ENCODE results near the gene NAV2. TPM values are rescaled to one million over a fixed set of nuclear protein-coding genes. Genes with fewer than 3 reads are reported as not detected.

NAV2 gene
- polyA plus RNA-seq, 1 donor (not counting 4 experiments of a cell fraction or from before 2014, with no cell fraction given) = 4.0 TPM

DNA sequence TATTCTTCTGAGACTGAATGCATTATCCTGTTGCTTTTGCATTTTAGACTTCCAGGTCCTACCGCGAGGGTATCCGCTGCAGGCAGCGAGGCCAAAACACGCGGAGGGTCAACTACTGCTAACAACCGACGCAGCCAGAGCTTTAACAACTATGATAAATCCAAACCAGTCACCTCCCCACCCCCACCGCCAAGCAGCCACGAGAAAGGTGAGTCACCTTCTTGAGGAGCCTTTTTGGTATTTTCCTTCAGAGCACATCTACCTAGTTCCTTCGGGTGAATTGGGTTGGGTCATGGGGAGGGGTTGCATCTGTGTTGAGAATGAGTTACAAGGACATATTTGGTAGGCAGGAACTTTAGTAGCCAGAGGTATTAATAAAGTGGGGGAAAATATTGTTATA, 179.8 kb downstream of the NAV2 start:
- Histone ChIP-seq H3K9ac (ENCODE audit: control insufficient read depth, extremely low read depth, insufficient read depth, low read length) (no peak overlapping the region), H2AFZ (ENCODE audit: control insufficient read depth, low read length) (no peak overlapping the region), H3K27ac (ENCODE audit: control insufficient read depth, insufficient read depth, low read length) (no peak overlapping the region), H3K27me3 (ENCODE audit: control insufficient read depth, extremely low read depth, insufficient read depth, low read length) (no peaks in the 10 kb centered on the region), H3K4me2 (ENCODE audit: control insufficient read depth, extremely low read depth, insufficient read depth, low read depth, low read length) (no peak overlapping the region), H3K4me1 (ENCODE audit: control insufficient read depth, extremely low read depth, insufficient read depth, low read length) (peaks cover 9% of the 10 kb centered on the region), H3K79me2 (ENCODE audit: control insufficient read depth, insufficient read depth, low read length) (no peaks in the 10 kb centered on the region), H3K9me1 (ENCODE audit: control insufficient read depth, extremely low read depth, insufficient read depth, low read length) (no peaks in the 10 kb centered on the region), H3K4me3 (ENCODE audit: control insufficient read depth in 2 of 3, extremely low read depth in 1 of 3, insufficient read depth in 2 of 3, low read depth in 1 of 3, low read length in 3 of 3) (no peak overlapping the region), H3K9me3 (ENCODE audit: control insufficient read depth, low read depth, low read length) (no peaks in the 10 kb centered on the region), H4K20me1 (ENCODE audit: control insufficient read depth, extremely low read depth, insufficient read depth, low read length) (no peaks in the 10 kb centered on the region), H3K36me3 (ENCODE audit: control insufficient read depth in 2 of 2, extremely low read depth in 1 of 2, insufficient read depth in 2 of 2, low read length in 2 of 2) (no peaks in the 10 kb centered on the region)
- no peak for FAIRE-seq
- dilution Hi-C loops (cut with MboI; ENCODE audit: extremely low pct_ligation_motif_present, low sequenced_read_pairs) = no loop called here
- DNase-seq (ENCODE audit: low read depth, low spot score) = no peak
- no peak for TF ChIP-seq CTCF (optimal IDR thresholded peaks at IDR 0.05 in 1 of 3, IDR thresholded peaks at IDR 0.05 in 1 of 3, conservative IDR thresholded peaks at IDR 0.05 in 1 of 3; ENCODE audit: extremely low read depth in 1 of 3, insufficient read depth in 2 of 3, low read length in 3 of 3)
- TF ChIP-seq EZH2 (IDR thresholded peaks at IDR 0.05; ENCODE audit: low read length) = no peak

DNA sequence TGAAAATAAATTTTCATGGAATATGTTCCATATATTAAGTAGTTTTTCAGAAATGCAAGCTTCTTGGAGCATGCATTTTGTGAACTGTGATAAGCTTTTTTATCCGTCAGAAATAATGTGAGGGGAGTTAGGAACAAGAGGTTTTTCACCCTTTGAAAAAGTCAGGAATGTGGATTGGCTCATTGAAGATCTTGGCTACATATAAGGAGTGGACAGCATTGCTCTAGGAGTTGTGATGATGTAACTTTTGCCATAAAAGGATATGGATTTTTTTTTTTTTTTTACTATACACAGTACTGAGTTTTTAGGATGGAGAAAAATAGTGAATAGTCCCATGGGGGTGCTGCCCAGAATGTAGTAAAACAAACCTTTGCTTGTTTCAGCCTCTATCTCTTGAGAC, 180.2 kb downstream of the NAV2 start:
- Histone ChIP-seq H3K9ac (ENCODE audit: control insufficient read depth, extremely low read depth, insufficient read depth, low read length) (no peak overlapping the region), H4K20me1 (ENCODE audit: control insufficient read depth, extremely low read depth, insufficient read depth, low read length) (no peaks in the 10 kb centered on the region), H3K4me3 (ENCODE audit: control insufficient read depth in 2 of 3, extremely low read depth in 1 of 3, insufficient read depth in 2 of 3, low read depth in 1 of 3, low read length in 3 of 3) (no peak overlapping the region), H2AFZ (ENCODE audit: control insufficient read depth, low read length) (no peak overlapping the region), H3K4me1 (ENCODE audit: control insufficient read depth, extremely low read depth, insufficient read depth, low read length) (peaks cover 9% of the 10 kb centered on the region), H3K9me3 (ENCODE audit: control insufficient read depth, low read depth, low read length) (no peaks in the 10 kb centered on the region), H3K27me3 (ENCODE audit: control insufficient read depth, extremely low read depth, insufficient read depth, low read length) (no peaks in the 10 kb centered on the region), H3K79me2 (ENCODE audit: control insufficient read depth, insufficient read depth, low read length) (no peaks in the 10 kb centered on the region), H3K36me3 (ENCODE audit: control insufficient read depth in 2 of 2, extremely low read depth in 1 of 2, insufficient read depth in 2 of 2, low read length in 2 of 2) (no peaks in the 10 kb centered on the region), H3K4me2 (ENCODE audit: control insufficient read depth, extremely low read depth, insufficient read depth, low read depth, low read length) (no peak overlapping the region), H3K9me1 (ENCODE audit: control insufficient read depth, extremely low read depth, insufficient read depth, low read length) (no peaks in the 10 kb centered on the region), H3K27ac (ENCODE audit: control insufficient read depth, insufficient read depth, low read length) (no peak overlapping the region)
- dilution Hi-C loops (cut with MboI; ENCODE audit: extremely low pct_ligation_motif_present, low sequenced_read_pairs) = no loop called here
- TF ChIP-seq EZH2 (IDR thresholded peaks at IDR 0.05; ENCODE audit: low read length) (no peak), CTCF (optimal IDR thresholded peaks at IDR 0.05 in 1 of 3, IDR thresholded peaks at IDR 0.05 in 1 of 3, conservative IDR thresholded peaks at IDR 0.05 in 1 of 3; ENCODE audit: extremely low read depth in 1 of 3, insufficient read depth in 2 of 3, low read length in 3 of 3) (no peak)
- DNase-seq (ENCODE audit: low read depth, low spot score) (no peak), FAIRE-seq (no peak)
